Ovary (tissue), 3 donors: ENCODE results near the gene THSD4.

Experiments
- CTCF ChIP-seq, 3 donors: fragments of 450-650 bp in 2 of 3; fragments of 200-600 bp in 1 of 3; IDR thresholded peaks; one replicate each; pipeline versions ENCODE4 v1.5.1 to v1.8.0; 2016 to 2022; ENCODE audit warnings: antibody characterized with exemption in 3 of 3, mild to moderate bottlenecking in 1 of 3
- EP300 ChIP-seq: sonication (generic); formaldehyde crosslinking; IDR thresholded peaks from one replicate; pipeline ENCODE4 v1.6.1; 2017; ENCODE audit warnings: antibody characterized with exemption
- POLR2A ChIP-seq: fragments of 450-650 bp; IDR thresholded peaks from one replicate; pipeline ENCODE4 v1.6.1; 2017; ENCODE audit warnings: antibody characterized with exemption, mild to moderate bottlenecking, moderate library complexity
- donor health status: DM: no; HTN: no; CAD: no.

GRCh38 chr15:71303977-71304376 lies 188.7 kb downstream of the THSD4 start:
- no peak for TF ChIP-seq CTCF (IDR thresholded peaks at IDR 0.05)
- no peak for TF ChIP-seq POLR2A
- no peak for TF ChIP-seq EP300
